Neural cell (in vitro differentiated cells): ENCODE data around the gene AHSG. TPM values are rescaled to one million over a fixed set of nuclear protein-coding genes. Genes with fewer than 3 reads are reported as not detected.

Experiments
- H2AFZ ChIP-seq: fragments of 200-600, 300-800 bp; sonication (generic), shearing (Covaris generic); 2 replicates; pipeline ENCODE4 v1.6.0; 2014; ENCODE audit warnings: low read depth, mild to moderate bottlenecking, antibody characterized with exemption, low read length, moderate library complexity
- H3F3A ChIP-seq: fragments of 200-600 bp; shearing (Covaris generic); 2 replicates; pipeline ENCODE4 v1.6.1; 2016; ENCODE audit warnings: mild to moderate bottlenecking, moderate library complexity, mixed read lengths, antibody characterized with exemption, low read length; ENCODE audit not compliant: insufficient read depth, poor library complexity, severe bottlenecking
- H3K27ac ChIP-seq: fragments of 200-600, 300-800 bp; sonication (generic), shearing (Covaris generic); 2 replicates; pipeline ENCODE4 v1.5.1; 2014; ENCODE audit warnings: mild to moderate bottlenecking, low read length, moderate library complexity
- H3K27me3 ChIP-seq: fragments of 300-800, 200-600 bp; sonication (generic), shearing (Covaris generic); 2 replicates; pipeline ENCODE4 v1.6.0; 2014; ENCODE audit warnings: mild to moderate bottlenecking, low read depth, low read length, moderate library complexity; ENCODE audit not compliant: insufficient read depth
- H3K36me3 ChIP-seq: fragments of 300-800, 200-600 bp; sonication (generic), shearing (Covaris generic); 2 replicates; pipeline ENCODE4 v1.5.1; 2014; ENCODE audit warnings: mild to moderate bottlenecking, antibody characterized with exemption, low read length, moderate library complexity; ENCODE audit not compliant: insufficient read depth
- H3K4me2 ChIP-seq: fragments of 300-800, 200-600 bp; sonication (generic), shearing (Covaris generic); 2 replicates; pipeline ENCODE4 v1.6.0; 2014; ENCODE audit warnings: mild to moderate bottlenecking, low read length
- H3K4me3 ChIP-seq: fragments of 300-800, 200-600 bp; sonication (generic), shearing (Covaris generic); 2 replicates; pipeline ENCODE4 v1.5.1; 2014; ENCODE audit warnings: mild to moderate bottlenecking, low read length, moderate library complexity
- H3K79me2 ChIP-seq: fragments of 200-600 bp; shearing (Covaris generic); replicated peaks from 2 replicates; pipeline ENCODE4 v1.6.0; 2014; ENCODE audit warnings: mild to moderate bottlenecking, low read length, moderate library complexity; ENCODE audit not compliant: insufficient read depth
- H3K9ac ChIP-seq: fragments of 300-800, 200-600 bp; sonication (generic), shearing (Covaris generic); 2 replicates; pipeline ENCODE4 v1.6.1; 2016; ENCODE audit warnings: mild to moderate bottlenecking, low read length, mixed read lengths
- H3K9me2 ChIP-seq: fragments of 200-600 bp; shearing (Covaris generic); 2 replicates; pipeline ENCODE4 v1.6.1; 2016; ENCODE audit warnings: mild to moderate bottlenecking, low read length, mixed read lengths; ENCODE audit not compliant: insufficient read depth
- H3K9me3 ChIP-seq: fragments of 200-600, 300-800 bp; sonication (generic), shearing (Covaris generic); 2 replicates; pipeline ENCODE4 v1.6.1; 2016; ENCODE audit warnings: mild to moderate bottlenecking, mixed run types, low read length, moderate library complexity, mixed read lengths
- H4K20me1 ChIP-seq: fragments of 200-600 bp; shearing (Covaris generic); 2 replicates; pipeline ENCODE4 v1.6.1; 2016; ENCODE audit warnings: mild to moderate bottlenecking, mixed run types; ENCODE audit not compliant: insufficient read depth
- EP300 ChIP-seq: fragments of 450-650 bp; conservative IDR thresholded peaks from 2 replicates; pipeline ENCODE4 v1.6.1; 2014; ENCODE audit warnings: antibody characterized with exemption, mild to moderate bottlenecking, moderate library complexity; ENCODE audit not compliant: poor library complexity, severe bottlenecking
- EZH2 ChIP-seq: fragments of 200-600, 300-800 bp; shearing (Covaris generic), sonication (generic); IDR thresholded peaks from 2 replicates; pipeline ENCODE4 v1.6.1; 2014; ENCODE audit warnings: antibody characterized with exemption, low read length, borderline replicate concordance, mild to moderate bottlenecking; ENCODE audit not compliant: insufficient read depth, poor library complexity, severe bottlenecking
- MXI1 ChIP-seq: fragments of 450-650 bp; conservative IDR thresholded peaks from 2 replicates; pipeline ENCODE4 v1.6.1; 2014; ENCODE audit warnings: antibody characterized with exemption, mild to moderate bottlenecking; ENCODE audit not compliant: poor library complexity, severe bottlenecking
- POLR2AphosphoS5 ChIP-seq: IDR thresholded peaks from 2 replicates; pipeline ENCODE4 v1.6.1; 2012
- RAD21 ChIP-seq: fragments of 450-650 bp; conservative IDR thresholded peaks from 2 replicates; pipeline ENCODE4 v1.6.1; 2014; ENCODE audit warnings: antibody characterized with exemption, mild to moderate bottlenecking, moderate library complexity
- SMC3 ChIP-seq: fragments of 450-650 bp; conservative IDR thresholded peaks from 2 replicates; pipeline ENCODE4 v1.6.1; 2014; ENCODE audit warnings: antibody characterized with exemption, mild to moderate bottlenecking, moderate library complexity; ENCODE audit not compliant: poor library complexity
- TAF1 ChIP-seq: IDR thresholded peaks from 2 replicates; pipeline ENCODE4 v1.6.1; 2012; ENCODE audit warnings: low read depth
- polyA plus RNA-seq: library from polyadenylated mRNA; depleted of rRNA; stranded (reverse); fragments of >200 nt; gene quantifications from 2 replicates; pipeline ENCODE4 v1.2.3, GENCODE V29; 2014
- TF ChIP-seq, protein P1 (sequence below): fragments of 450-650 bp; IDR thresholded peaks from 2 replicates; pipeline ENCODE4 v1.5.1; 2014; ENCODE audit warnings: antibody characterized with exemption, mild to moderate bottlenecking, moderate library complexity; ENCODE audit not compliant: poor library complexity, severe bottlenecking
- TF ChIP-seq, protein P2 (sequence below): IDR thresholded peaks from 2 replicates; pipeline ENCODE4 v1.6.1; 2012; ENCODE audit warnings: borderline replicate concordance

The AHSG gene
- polyA plus RNA-seq, 1 donor from 2014 or later = 0.40 TPM

DNA sequence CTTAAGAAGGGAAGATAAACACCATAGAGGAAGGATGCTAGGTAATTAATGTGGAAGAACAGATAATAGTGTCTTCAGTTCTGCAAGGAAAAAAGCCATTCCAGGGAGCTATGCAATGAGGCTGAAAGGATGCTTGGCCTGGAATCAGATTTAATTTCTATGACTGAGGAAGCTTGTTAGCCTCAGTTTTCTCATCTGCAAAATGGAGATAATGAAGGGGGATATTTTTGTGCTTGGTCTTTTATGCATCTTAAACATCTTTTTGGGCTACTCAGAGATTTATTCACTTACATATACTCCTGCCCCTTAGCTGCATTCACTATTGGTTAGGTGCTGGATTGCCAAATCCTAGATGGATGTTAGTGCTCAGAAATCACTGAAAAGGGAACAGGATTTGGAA, 25.7 kb upstream of the AHSG start:
- Histone ChIP-seq H3K9me3 (no peaks in the 10 kb centered on the region), H3K4me2 (no peak overlapping the region), H3K9me2 (no peaks in the 10 kb centered on the region), H3K9ac (no peak overlapping the region), H3K4me3 (no peak overlapping the region), H3K36me3 (no peaks in the 10 kb centered on the region), H3K79me2 (no peaks in the 10 kb centered on the region), H3K27ac (no peak overlapping the region), H3F3A (no peaks in the 10 kb centered on the region), H4K20me1 (no peaks in the 10 kb centered on the region), H2AFZ (no peak overlapping the region), H3K27me3 (no peaks in the 10 kb centered on the region)
- no peak for TF ChIP-seq POLR2AphosphoS5
- no peak for TF ChIP-seq EZH2
- TF ChIP-seq, protein P1, sequence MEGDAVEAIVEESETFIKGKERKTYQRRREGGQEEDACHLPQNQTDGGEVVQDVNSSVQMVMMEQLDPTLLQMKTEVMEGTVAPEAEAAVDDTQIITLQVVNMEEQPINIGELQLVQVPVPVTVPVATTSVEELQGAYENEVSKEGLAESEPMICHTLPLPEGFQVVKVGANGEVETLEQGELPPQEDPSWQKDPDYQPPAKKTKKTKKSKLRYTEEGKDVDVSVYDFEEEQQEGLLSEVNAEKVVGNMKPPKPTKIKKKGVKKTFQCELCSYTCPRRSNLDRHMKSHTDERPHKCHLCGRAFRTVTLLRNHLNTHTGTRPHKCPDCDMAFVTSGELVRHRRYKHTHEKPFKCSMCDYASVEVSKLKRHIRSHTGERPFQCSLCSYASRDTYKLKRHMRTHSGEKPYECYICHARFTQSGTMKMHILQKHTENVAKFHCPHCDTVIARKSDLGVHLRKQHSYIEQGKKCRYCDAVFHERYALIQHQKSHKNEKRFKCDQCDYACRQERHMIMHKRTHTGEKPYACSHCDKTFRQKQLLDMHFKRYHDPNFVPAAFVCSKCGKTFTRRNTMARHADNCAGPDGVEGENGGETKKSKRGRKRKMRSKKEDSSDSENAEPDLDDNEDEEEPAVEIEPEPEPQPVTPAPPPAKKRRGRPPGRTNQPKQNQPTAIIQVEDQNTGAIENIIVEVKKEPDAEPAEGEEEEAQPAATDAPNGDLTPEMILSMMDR = no peak
- TF ChIP-seq RAD21 = no peak
- no peak for TF ChIP-seq MXI1
- no peak for TF ChIP-seq TAF1
- no peak for TF ChIP-seq SMC3
- TF ChIP-seq EP300 = no peak
- TF ChIP-seq, protein P2, sequence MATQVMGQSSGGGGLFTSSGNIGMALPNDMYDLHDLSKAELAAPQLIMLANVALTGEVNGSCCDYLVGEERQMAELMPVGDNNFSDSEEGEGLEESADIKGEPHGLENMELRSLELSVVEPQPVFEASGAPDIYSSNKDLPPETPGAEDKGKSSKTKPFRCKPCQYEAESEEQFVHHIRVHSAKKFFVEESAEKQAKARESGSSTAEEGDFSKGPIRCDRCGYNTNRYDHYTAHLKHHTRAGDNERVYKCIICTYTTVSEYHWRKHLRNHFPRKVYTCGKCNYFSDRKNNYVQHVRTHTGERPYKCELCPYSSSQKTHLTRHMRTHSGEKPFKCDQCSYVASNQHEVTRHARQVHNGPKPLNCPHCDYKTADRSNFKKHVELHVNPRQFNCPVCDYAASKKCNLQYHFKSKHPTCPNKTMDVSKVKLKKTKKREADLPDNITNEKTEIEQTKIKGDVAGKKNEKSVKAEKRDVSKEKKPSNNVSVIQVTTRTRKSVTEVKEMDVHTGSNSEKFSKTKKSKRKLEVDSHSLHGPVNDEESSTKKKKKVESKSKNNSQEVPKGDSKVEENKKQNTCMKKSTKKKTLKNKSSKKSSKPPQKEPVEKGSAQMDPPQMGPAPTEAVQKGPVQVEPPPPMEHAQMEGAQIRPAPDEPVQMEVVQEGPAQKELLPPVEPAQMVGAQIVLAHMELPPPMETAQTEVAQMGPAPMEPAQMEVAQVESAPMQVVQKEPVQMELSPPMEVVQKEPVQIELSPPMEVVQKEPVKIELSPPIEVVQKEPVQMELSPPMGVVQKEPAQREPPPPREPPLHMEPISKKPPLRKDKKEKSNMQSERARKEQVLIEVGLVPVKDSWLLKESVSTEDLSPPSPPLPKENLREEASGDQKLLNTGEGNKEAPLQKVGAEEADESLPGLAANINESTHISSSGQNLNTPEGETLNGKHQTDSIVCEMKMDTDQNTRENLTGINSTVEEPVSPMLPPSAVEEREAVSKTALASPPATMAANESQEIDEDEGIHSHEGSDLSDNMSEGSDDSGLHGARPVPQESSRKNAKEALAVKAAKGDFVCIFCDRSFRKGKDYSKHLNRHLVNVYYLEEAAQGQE = no peak

DNA sequence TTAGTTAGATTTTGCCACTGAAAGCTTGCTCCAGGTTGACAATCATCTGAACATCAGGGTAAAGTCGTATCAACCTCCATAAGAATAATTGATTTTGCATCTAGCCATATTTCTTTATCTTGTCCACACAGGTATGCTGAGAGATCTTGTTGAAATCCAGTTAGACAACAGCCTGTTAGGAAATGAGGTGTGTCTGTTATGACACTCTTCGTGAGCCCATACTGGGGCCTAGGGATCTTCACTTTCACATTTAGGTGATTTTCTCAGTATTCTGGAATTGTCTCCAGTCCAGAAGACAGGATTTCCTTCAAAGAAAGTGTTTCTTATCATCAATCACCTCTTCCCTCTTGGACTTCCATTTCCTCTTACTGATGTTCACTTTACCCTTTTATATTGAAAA, 24.2 kb upstream of the AHSG start:
- H3K27ac ChIP-seq = no peak overlapping the region
- no peaks in the 10 kb centered on the region for H3K9me2 ChIP-seq
- H3K27me3 ChIP-seq = no peaks in the 10 kb centered on the region
- H3K4me2 ChIP-seq = no peak overlapping the region
- no peak overlapping the region for H3K9ac ChIP-seq
- H3K79me2 ChIP-seq = no peaks in the 10 kb centered on the region
- H3K9me3 ChIP-seq = no peaks in the 10 kb centered on the region
- H2AFZ ChIP-seq = no peak overlapping the region
- no peaks in the 10 kb centered on the region for H4K20me1 ChIP-seq
- no peak for TF ChIP-seq TAF1
- no peak for TF ChIP-seq MXI1
- TF ChIP-seq RAD21 = no peak
- TF ChIP-seq, protein P1 = no peak
- TF ChIP-seq POLR2AphosphoS5 = no peak
- no peak for TF ChIP-seq EZH2
- no peak for TF ChIP-seq SMC3
- H3K4me3 ChIP-seq = no peak overlapping the region
- no peaks in the 10 kb centered on the region for H3F3A ChIP-seq
- no peaks in the 10 kb centered on the region for H3K36me3 ChIP-seq
